NCI-H82 treated with DMSO at 0.1 percent for 48 hours (cell line): ENCODE measurements around the gene CEP192.
"Not testable (repeated sequence)": the region's sequence is repeated elsewhere in the genome, so short reads cannot be mapped to it uniquely, and the experiment has no call there.

Experiments
- DNase-seq: peaks from one replicate; lab custom pipeline; 2025; ENCODE audit not compliant: unreplicated experiment; lab: John Stamatoyannopoulos, UW

CEP192 gene

GRCh38 chr18:12990967-12991820 is at the start of gene CEP192:
Gene CEP192 (plus strand): TSS chr18:12991362. CDS start chr18:12999425, 8,063 bp downstream.
- peak; percentile 98 for DNase-seq

- no peak for DNase-seq
Measured at GRCh38 chr18:12943215-12943614, 47.9 kb upstream of the CEP192 start.

- DNase-seq = no peak
Measured at GRCh38 chr18:12944709-12945108, 46.5 kb upstream of the CEP192 start.

- DNase-seq = peak; percentile 8
Measured at GRCh38 chr18:12946549-12947284, 44.4 kb upstream of the CEP192 start.

GRCh38 chr18:12947285-12948049 is 43.7 kb upstream of the CEP192 start, which contains the start of gene SEH1L:
Gene SEH1L (plus strand): TSS chr18:12948011. CDS start chr18:12948122, 111 bp downstream.
- peak; percentile 89 for DNase-seq

- DNase-seq = peak; percentile 67
Measured at GRCh38 chr18:12948050-12948804, 42.9 kb upstream of the CEP192 start.

GRCh38 chr18:12958478-12958877 is 32.7 kb upstream of the CEP192 start:
- DNase-seq = no peak

- DNase-seq = no peak
Measured at GRCh38 chr18:12960395-12960794, 30.8 kb upstream of the CEP192 start.

GRCh38 chr18:12960853-12961397 is 30.2 kb upstream of the CEP192 start:
- DNase-seq = no peak

- no peak for DNase-seq
Measured at GRCh38 chr18:12963069-12963468, 28.1 kb upstream of the CEP192 start.

- DNase-seq = no peak
Measured at GRCh38 chr18:12968115-12968514, 23.0 kb upstream of the CEP192 start.

GRCh38 chr18:12968619-12969018 is 22.5 kb upstream of the CEP192 start:
- no peak for DNase-seq

- DNase-seq = no peak
Measured at GRCh38 chr18:12973562-12974213, 17.5 kb upstream of the CEP192 start.

GRCh38 chr18:12975488-12975887 is 15.7 kb upstream of the CEP192 start:
- DNase-seq = no peak

GRCh38 chr18:12976305-12976704 is 14.9 kb upstream of the CEP192 start:
- no peak for DNase-seq

- not testable (repeated sequence) for DNase-seq
Measured at GRCh38 chr18:12980065-12980464, 11.1 kb upstream of the CEP192 start.

GRCh38 chr18:12989397-12990122 is 1.6 kb upstream of the CEP192 start:
- DNase-seq = no peak

- DNase-seq = no peak
Measured at GRCh38 chr18:12990123-12990475, 1.1 kb upstream of the CEP192 start.

- DNase-seq = no peak
Measured at GRCh38 chr18:12990641-12990966, 558 bp upstream of the CEP192 start.
